Measurements from ENCODE around the gene TSC22D2. TPM values are rescaled to one million over a fixed set of nuclear protein-coding genes. Genes with fewer than 3 reads are reported as not detected.

Gene TSC22D2
- total RNA-seq, 1 experiment from 2014 or later = 20.0 TPM

GRCh38 chr3:150488867-150489266 lies 80.8 kb downstream of the TSC22D2 start (continued):
- no peak for TF ChIP-seq CTCF (IDR thresholded peaks at IDR 0.05 in 2 of 3, conservative IDR thresholded peaks at IDR 0.05 in 1 of 3; ENCODE audit: borderline replicate concordance in 1 of 3, insufficient read depth in 1 of 3, low read depth in 2 of 3, low read length in 2 of 3)
- TF ChIP-seq EZH2 (IDR thresholded peaks at IDR 0.05) = no peak
- TF ChIP-seq JUND (IDR thresholded peaks at IDR 0.05) = no peak

GRCh38 chr3:150490277-150490986 lies 82.3 kb downstream of the TSC22D2 start:
- no peak for TF ChIP-seq EZH2 (IDR thresholded peaks at IDR 0.05)
- TF ChIP-seq ZNF274 (IDR thresholded peaks at IDR 0.05; ENCODE audit: low read depth, low read length) = no peak
- TF ChIP-seq CEBPB (IDR thresholded peaks at IDR 0.05; ENCODE audit: low read depth) = no peak
- TF ChIP-seq REST (IDR thresholded peaks at IDR 0.05; ENCODE audit: low read depth) = no peak
- Histone ChIP-seq H3K9me2 (ENCODE audit: insufficient read depth) (no peaks in the 10 kb centered on the region), H3K4me2 (ENCODE audit: low read length) (no peak overlapping the region), H3K9ac (ENCODE audit: low read length) (no peak overlapping the region), H3K9me3 (ENCODE audit: control insufficient read depth in 1 of 2, insufficient read depth in 1 of 2, low read depth in 1 of 2, low read length in 2 of 2) (no peaks in the 10 kb centered on the region), H2AFZ (ENCODE audit: low read depth, low read length, poor library complexity, severe bottlenecking) (no peak overlapping the region), H3K36me3 (ENCODE audit: control insufficient read depth in 1 of 2, insufficient read depth in 2 of 2, low read length in 2 of 2) (no peaks in the 10 kb centered on the region), H4K20me1 (ENCODE audit: insufficient read depth) (no peaks in the 10 kb centered on the region), H3K79me2 (ENCODE audit: insufficient read depth, low read length) (no peaks in the 10 kb centered on the region), H3K4me1 (ENCODE audit: control insufficient read depth in 1 of 2, insufficient read depth in 2 of 2, low read length in 2 of 2) (no peaks in the 10 kb centered on the region), H3K4me3 (replicated peaks in 1 of 2; ENCODE audit: low read depth in 1 of 2, low read length in 2 of 2) (no peak overlapping the region), H3K27ac (ENCODE audit: low read depth, low read length) (no peak overlapping the region), H3K27me3 (ENCODE audit: insufficient read depth, low read length) (no peaks in the 10 kb centered on the region)
- CTCF ChIA-PET = no interaction called here
- ATAC-seq (no peak), DNase-seq (ENCODE audit: low read depth, low spot score) (no peak)
- intact Hi-C loops (cut with micrococcal nuclease) = loop anchor here (10.0 kb wide), 2 partner anchors 526 to 556 kb away; no protein-coding TSS in a partner anchor
- RAD21 ChIA-PET (ENCODE audit: low non-redundant PET in 1 of 2, low total read pairs in 2 of 2, uncharacterized antibody in 2 of 2, unreplicated experiment in 2 of 2) = no interaction called here
- POLR2A ChIA-PET = no interaction called here
- BruUV-seq (replicated peaks) = no TSS peak

All from HCT116 (cell line).